HG02885 (cell line): Measurements from ENCODE around the gene WDFY4.

ENCODE experiments used
- ATAC-seq: cut with Tn5 transposase; IDR thresholded peaks from one replicate; pipeline ENCODE4 v1.9.1; 2021; ENCODE audit warnings: mild to moderate bottlenecking; ENCODE audit not compliant: unreplicated experiment, poor library complexity

The WDFY4 gene

DNA sequence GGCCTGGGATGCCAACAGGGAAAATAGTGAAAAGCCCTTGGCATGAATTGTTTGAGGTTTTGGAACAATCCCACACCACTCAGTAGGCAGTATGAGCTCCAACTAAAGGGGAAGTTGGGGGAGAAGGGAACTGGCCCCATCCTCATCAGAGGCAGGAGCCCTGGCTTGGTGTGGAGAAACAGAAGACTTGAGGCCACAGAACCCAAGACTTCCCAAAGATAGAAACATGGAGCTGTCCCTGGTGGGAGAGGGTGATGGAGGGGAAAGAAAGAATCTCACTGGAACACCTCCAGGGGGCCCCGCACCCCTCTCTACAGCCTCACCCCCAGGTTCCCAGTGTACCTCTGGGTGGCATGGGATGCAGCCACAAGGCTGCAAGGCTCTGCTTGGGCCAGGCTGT is 345.0 kb downstream of the WDFY4 start:
- no peak for ATAC-seq
